Activated CD8-positive, alpha-beta T cell treated with anti-CD3 and anti-CD28 coated beads for 36 hours (primary cell): ENCODE data around the gene SEC14L1. TPM values are rescaled to one million over a fixed set of nuclear protein-coding genes. Genes with fewer than 3 reads are reported as not detected.

Experiments
- ATAC-seq: fragments of 200-7000 bp; cut with Tn5 transposase; one replicate; pipeline ENCODE4 v1.10.0; 2021; ENCODE audit warnings: mild to moderate bottlenecking, moderate library complexity
- CTCF ChIA-PET: fragments of 350-600 bp; sonication (Branson Sonifier 250); formaldehyde crosslinking; loops from one replicate; lab custom pipeline; 2021; ENCODE audit warnings: antibody characterized with exemption; lab: Charles Lee
- POLR2A ChIA-PET: fragments of 350-600 bp; sonication (Branson Sonifier 250); formaldehyde crosslinking; loops from one replicate; lab custom pipeline; 2021; ENCODE audit warnings: antibody characterized with exemption; lab: Charles Lee
- DNase-seq: peaks from one replicate; pipeline ENCODE4 v3.0.0-alpha.2; 2020
- H3K27ac Mint-ChIP-seq: one replicate; pipeline ENCODE4 v1.8.0; 2021; ENCODE audit warnings: mild to moderate bottlenecking, mixed read lengths
- H3K27me3 Mint-ChIP-seq: one replicate; pipeline ENCODE4 v1.8.0; 2021; ENCODE audit warnings: mixed read lengths
- H3K36me3 Mint-ChIP-seq: one replicate; pipeline ENCODE4 v1.8.0; 2021; ENCODE audit warnings: low read depth, mixed read lengths
- H3K4me1 Mint-ChIP-seq: one replicate; pipeline ENCODE4 v1.8.0; 2021; ENCODE audit warnings: low read depth, mixed read lengths
- H3K4me3 Mint-ChIP-seq: one replicate; pipeline ENCODE4 v1.8.0; 2021; ENCODE audit warnings: mild to moderate bottlenecking, moderate library complexity, mixed read lengths
- H3K9me3 Mint-ChIP-seq: one replicate; pipeline ENCODE4 v1.8.0; 2021; ENCODE audit warnings: mixed read lengths
- CTCF ChIP-seq: fragments of 200-600 bp; IDR thresholded peaks from one replicate; pipeline ENCODE4 v1.8.0; 2022; ENCODE audit warnings: antibody characterized with exemption, mild to moderate bottlenecking
- intact Hi-C: fragments of 100-400 bp; cut with micrococcal nuclease; formaldehyde crosslinking; loops from one replicate; pipeline ENCODE4 v1.10.0; 2022
- total RNA-seq, 2 experiments: library from RNA; stranded (reverse); gene quantifications; one replicate each; pipeline ENCODE4 v1.2.3, GENCODE V29; 2021

SEC14L1 gene
- total RNA-seq, 2 experiments from 2014 or later: 79.7 to 91.6 TPM

- Mint-ChIP-seq H3K27ac (no peak overlapping the region), H3K4me3 (no peak overlapping the region), H3K27me3 (no peaks in the 10 kb centered on the region), H3K9me3 (no peaks in the 10 kb centered on the region), H3K4me1 (no peaks in the 10 kb centered on the region), H3K36me3 (peaks cover 49% of the 10 kb centered on the region)
- intact Hi-C loops: loop anchor here (10.0 kb wide), 1 partner anchor 1320 kb away; no protein-coding TSS in a partner anchor
- ATAC-seq: no peak
- ChIA-PET POLR2A (no interaction called here), CTCF (no interaction called here)
- no peak for DNase-seq
- no peak for TF ChIP-seq CTCF
These were observed 63.8 kb downstream of the SEC14L1 start for GRCh38 chr17:77204536-77204935.

GRCh38 chr17:77205396-77206125 lies 64.8 kb downstream of the SEC14L1 start:
- no peak for TF ChIP-seq CTCF
- Mint-ChIP-seq H3K9me3 (no peaks in the 10 kb centered on the region), H3K27me3 (no peaks in the 10 kb centered on the region), H3K4me1 (no peaks in the 10 kb centered on the region), H3K27ac (no peak overlapping the region), H3K4me3 (no peak overlapping the region), H3K36me3 (peaks cover 50% of the 10 kb centered on the region)
- ATAC-seq (no peak), DNase-seq (no peak)
- POLR2A ChIA-PET: no interaction called here
- CTCF ChIA-PET: no interaction called here
- intact Hi-C loops: loop anchor here (10.0 kb wide), 1 partner anchor 1319 kb away; no protein-coding TSS in a partner anchor

- ATAC-seq (no peak), DNase-seq (no peak)
- Mint-ChIP-seq H3K9me3 (no peaks in the 10 kb centered on the region), H3K36me3 (peaks cover 48% of the 10 kb centered on the region), H3K4me1 (no peaks in the 10 kb centered on the region), H3K4me3 (no peak overlapping the region), H3K27me3 (no peaks in the 10 kb centered on the region), H3K27ac (no peak overlapping the region)
- POLR2A ChIA-PET: no interaction called here
- intact Hi-C loops: loop anchor here (10.0 kb wide), 1 partner anchor 1318 kb away; no protein-coding TSS in a partner anchor
- TF ChIP-seq CTCF: no peak
- CTCF ChIA-PET: no interaction called here
These were observed 65.6 kb downstream of the SEC14L1 start for GRCh38 chr17:77206158-77206956.

- Mint-ChIP-seq H3K4me1 (no peaks in the 10 kb centered on the region), H3K27ac (no peak overlapping the region), H3K9me3 (no peaks in the 10 kb centered on the region), H3K4me3 (no peak overlapping the region), H3K27me3 (no peaks in the 10 kb centered on the region), H3K36me3 (peaks cover 52% of the 10 kb centered on the region)
- ChIA-PET POLR2A (no interaction called here), CTCF (interaction anchor here (0.8 to 1.3 kb wide), 4 partner anchors 40 to 141 kb away, joined by 3 to 4 read pairs (median 4); no protein-coding TSS in a partner anchor)
- ATAC-seq (no peak), DNase-seq (no peak)
- no peak for TF ChIP-seq CTCF
- intact Hi-C loops: loop anchor here (10.0 kb wide), 1 partner anchor 1317 kb away; no protein-coding TSS in a partner anchor
These were observed 67.0 kb downstream of the SEC14L1 start for GRCh38 chr17:77207689-77208216.
